Panc1 (cell line): ENCODE data around the gene CLDN2. TPM values are rescaled to one million over a fixed set of nuclear protein-coding genes. Genes with fewer than 3 reads are reported as not detected.

Experiments
- ATAC-seq: fragments of 200-7000 bp; cut with Tn5 transposase; 2 replicates; pipeline ENCODE4 v1.9.1; 2020; ENCODE audit warnings: mild to moderate bottlenecking, moderate library complexity
- BruUV-seq: library from RNA; stranded (reverse); fragments of 400-500 nt; replicated peaks from 2 replicates; lab custom pipeline; 2021; lab: Mats Ljungman, UMichigan
- CTCF ChIA-PET: fragments of 300-600 bp; sonication (Branson Sonifier 250); formaldehyde crosslinking; loops from one replicate; lab custom pipeline; 2022; ENCODE audit warnings: antibody characterized with exemption; lab: Charles Lee
- POLR2A ChIA-PET: fragments of 300-600 bp; sonication (Branson Sonifier 250); formaldehyde crosslinking; loops from one replicate; lab custom pipeline; 2022; ENCODE audit warnings: antibody characterized with exemption; lab: Charles Lee
- DNase-seq: peaks from one replicate; pipeline ENCODE4 v3.0.0-alpha.2; 2010; ENCODE audit warnings: low read depth, low spot score
- H3K27ac ChIP-seq: 2 replicates; pipeline ENCODE4 v1.5.1; 2011; ENCODE audit warnings: mild to moderate bottlenecking, low read length, inconsistent platforms
- H3K27me3 ChIP-seq: fragments of 200-500 bp; sonication (Bioruptor generic); 2 replicates; pipeline ENCODE4 v1.6.0; 2014; ENCODE audit warnings: low read length, inconsistent platforms; ENCODE audit not compliant: control insufficient read depth, insufficient read depth
- H3K36me3 ChIP-seq: fragments of 200-500 bp; sonication (Bioruptor generic); 2 replicates; pipeline ENCODE4 v1.5.1; 2014; ENCODE audit warnings: inconsistent platforms, mild to moderate bottlenecking, low read length, moderate library complexity; ENCODE audit not compliant: control insufficient read depth, insufficient read depth
- H3K4me1 ChIP-seq: 2 replicates; pipeline ENCODE4 v1.5.1; 2011; ENCODE audit warnings: inconsistent platforms, mild to moderate bottlenecking, low read length, moderate library complexity; ENCODE audit not compliant: control insufficient read depth, insufficient read depth
- H3K4me3 ChIP-seq, 2 experiments: 2 replicates each; pipeline ENCODE4 v1.5.1; 2011 to 2012; ENCODE audit warnings: low read depth in 2 of 2, low read length in 2 of 2, mild to moderate bottlenecking in 2 of 2, inconsistent platforms in 1 of 2, moderate library complexity in 1 of 2
- H3K9me3 ChIP-seq: fragments of 200-500 bp; sonication (Bioruptor generic); 2 replicates; pipeline ENCODE4 v1.5.1; 2014; ENCODE audit warnings: low read depth, mild to moderate bottlenecking, inconsistent platforms, low read length, moderate library complexity; ENCODE audit not compliant: control insufficient read depth, insufficient read depth
- CTCF ChIP-seq: fragments of 450-650 bp; IDR thresholded peaks from 2 replicates; pipeline ENCODE4 v1.5.1; 2017; ENCODE audit warnings: mild to moderate bottlenecking
- POLR2AphosphoS5 ChIP-seq: IDR thresholded peaks from 2 replicates; pipeline ENCODE4 v1.6.1; 2012; ENCODE audit warnings: mild to moderate bottlenecking, low read depth, low read length, moderate library complexity
- REST ChIP-seq, 2 experiments: IDR thresholded peaks; 2 replicates each; pipeline ENCODE4 v1.6.1; 2011 to 2012; ENCODE audit warnings: low read depth in 2 of 2, control low read depth in 1 of 2, low read length in 1 of 2, mild to moderate bottlenecking in 1 of 2, moderate library complexity in 1 of 2; ENCODE audit not compliant: insufficient read depth in 1 of 2
- SIN3A ChIP-seq: IDR thresholded peaks from 2 replicates; pipeline ENCODE4 v1.6.1; 2012; ENCODE audit warnings: low read depth, mild to moderate bottlenecking, low read length, moderate library complexity, borderline replicate concordance; ENCODE audit not compliant: insufficient read depth
- TCF7L2 ChIP-seq: IDR thresholded peaks from 2 replicates; pipeline ENCODE4 v1.6.1; 2011; ENCODE audit warnings: mild to moderate bottlenecking, low read depth, low read length, inconsistent platforms
- in situ Hi-C: cut with HindIII; loops from 2 replicates; pipeline ENCODE4 v1.10.0; 2016; ENCODE audit warnings: low sequenced_read_pairs, low pct_unique_long_range_greater_than_20kb
- intact Hi-C: fragments of 100-400 bp; cut with micrococcal nuclease; formaldehyde crosslinking; loops from one replicate; pipeline ENCODE4 v1.10.0; 2022; ENCODE audit not compliant: unreplicated experiment
- total RNA-seq: library from RNA; stranded (reverse); gene quantifications from one replicate; pipeline ENCODE4 v1.2.1, GENCODE V29; 2021; ENCODE audit not compliant: unreplicated experiment

CLDN2 gene
- total RNA-seq, 1 experiment from 2014 or later = 0.10 TPM

- ATAC-seq (no peak), DNase-seq (no peak)
- in situ Hi-C loops (no loop called here), intact Hi-C loops (no loop called here)
- H3K36me3 ChIP-seq = no peaks in the 10 kb centered on the region
- H3K27ac ChIP-seq = no peak overlapping the region
- no peaks in the 10 kb centered on the region for H3K27me3 ChIP-seq
- TF ChIP-seq POLR2AphosphoS5 (no peak), REST (IDR thresholded peaks at IDR 0.05; ENCODE audit: insufficient read depth in 1 of 2, low read depth in 2 of 2, low read length in 1 of 2) (no peak), TCF7L2 (no peak), SIN3A (no peak), CTCF (no peak)
- ChIA-PET CTCF (no interaction called here), POLR2A (no interaction called here)
- H3K4me3 ChIP-seq = no peak overlapping the region
- H3K4me1 ChIP-seq = peaks cover 19% of the 10 kb centered on the region
- H3K9me3 ChIP-seq = no peaks in the 10 kb centered on the region
- no TSS peak for BruUV-seq
Measured at GRCh38 chrX:106891762-106892460, 28.3 kb upstream of the CLDN2 start.

- CTCF ChIA-PET = interaction anchor here (1.1 to 1.5 kb wide), 2 partner anchors 66 to 101 kb away, joined by 3 to 13 read pairs; no protein-coding TSS in a partner anchor
- TF ChIP-seq TCF7L2 = no peak
- TF ChIP-seq CTCF = peak; percentile 92
- Histone ChIP-seq H3K4me1 (peaks cover 19% of the 10 kb centered on the region), H3K36me3 (no peaks in the 10 kb centered on the region), H3K27me3 (no peaks in the 10 kb centered on the region), H3K4me3 (peak overlapping the region in 1 of 2 experiments; percentile 38; a peak in 2 of 4 replicates), H3K9me3 (no peaks in the 10 kb centered on the region), H3K27ac (peak overlapping the region; percentile 55; the same call in 1 of the 2 replicates)
- peak; percentile 62 for DNase-seq
- peak; percentile 93 for ATAC-seq
- intact Hi-C loops (loop anchor here (1.0 to 2.0 kb wide), 2 partner anchors 59 to 66 kb away; no protein-coding TSS in a partner anchor), in situ Hi-C loops (no loop called here)
- POLR2A ChIA-PET = no interaction called here
- BruUV-seq = no TSS peak
Measured at GRCh38 chrX:106894392-106894909, 25.8 kb upstream of the CLDN2 start.
